Neural progenitor cell (in vitro differentiated cells): ENCODE data around the gene PCSK1N.

Source experiments
- EZH2 ChIP-seq: fragments of 200-600 bp; sonication (generic); IDR thresholded peaks from 2 replicates; pipeline ENCODE4 v1.6.1; 2017; ENCODE audit warnings: antibody characterized with exemption, mild to moderate bottlenecking, moderate library complexity
- TF ChIP-seq, protein P1 (sequence below): fragments of 200-600 bp; sonication (generic); IDR thresholded peaks from 2 replicates; pipeline ENCODE4 v1.5.1; 2017; ENCODE audit warnings: antibody characterized with exemption, mild to moderate bottlenecking

DNA sequence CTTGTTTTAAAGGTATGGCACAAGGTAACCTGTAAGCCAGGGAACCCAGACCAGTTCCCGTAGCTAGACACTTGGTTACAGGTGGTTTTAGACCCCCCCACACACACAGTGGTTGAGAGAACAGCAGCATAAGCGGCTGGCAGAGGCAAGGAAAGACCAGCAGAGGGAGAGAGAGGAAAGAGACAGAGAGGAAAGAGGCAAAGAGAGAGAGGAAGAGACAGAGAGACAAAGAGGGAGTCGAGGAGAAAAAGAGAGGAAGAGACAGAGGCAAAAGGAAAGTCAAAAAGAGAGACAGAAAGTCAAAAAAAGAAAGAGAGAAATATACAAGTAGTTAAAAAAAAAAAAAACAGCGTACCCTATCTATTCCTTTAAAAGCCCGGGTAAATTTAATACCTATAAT, 19.5 kb upstream of the PCSK1N start:
- TF ChIP-seq, protein P1, sequence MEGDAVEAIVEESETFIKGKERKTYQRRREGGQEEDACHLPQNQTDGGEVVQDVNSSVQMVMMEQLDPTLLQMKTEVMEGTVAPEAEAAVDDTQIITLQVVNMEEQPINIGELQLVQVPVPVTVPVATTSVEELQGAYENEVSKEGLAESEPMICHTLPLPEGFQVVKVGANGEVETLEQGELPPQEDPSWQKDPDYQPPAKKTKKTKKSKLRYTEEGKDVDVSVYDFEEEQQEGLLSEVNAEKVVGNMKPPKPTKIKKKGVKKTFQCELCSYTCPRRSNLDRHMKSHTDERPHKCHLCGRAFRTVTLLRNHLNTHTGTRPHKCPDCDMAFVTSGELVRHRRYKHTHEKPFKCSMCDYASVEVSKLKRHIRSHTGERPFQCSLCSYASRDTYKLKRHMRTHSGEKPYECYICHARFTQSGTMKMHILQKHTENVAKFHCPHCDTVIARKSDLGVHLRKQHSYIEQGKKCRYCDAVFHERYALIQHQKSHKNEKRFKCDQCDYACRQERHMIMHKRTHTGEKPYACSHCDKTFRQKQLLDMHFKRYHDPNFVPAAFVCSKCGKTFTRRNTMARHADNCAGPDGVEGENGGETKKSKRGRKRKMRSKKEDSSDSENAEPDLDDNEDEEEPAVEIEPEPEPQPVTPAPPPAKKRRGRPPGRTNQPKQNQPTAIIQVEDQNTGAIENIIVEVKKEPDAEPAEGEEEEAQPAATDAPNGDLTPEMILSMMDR, result peak; percentile 14
- no peak for TF ChIP-seq EZH2
